ENCODE measurements around the gene KCNK18. TPM values are rescaled to one million over a fixed set of nuclear protein-coding genes. Genes with fewer than 3 reads are reported as not detected.

KCNK18 gene
- total RNA-seq, 1 experiment from 2014 or later: not detected

GRCh38 chr10:117218654-117219053 is 21.4 kb downstream of the KCNK18 start:
- Histone ChIP-seq H2BK15ac (ENCODE audit: low read depth, low read length) (no peak overlapping the region), H3K14ac (ENCODE audit: insufficient read depth, low read length) (no peak overlapping the region), H4K5ac (ENCODE audit: insufficient read length, low read depth, low read length) (no peak overlapping the region), H4K20me1 (ENCODE audit: control insufficient read depth, insufficient read depth, insufficient read length) (no peaks in the 10 kb centered on the region), H3K9ac (ENCODE audit: extremely low read depth, insufficient read length, low read length) (no peak overlapping the region), H3K27ac (ENCODE audit: insufficient read length, low read depth, low read length) (no peak overlapping the region), H3K4me1 (ENCODE audit: insufficient read depth, low read length) (no peaks in the 10 kb centered on the region; the same call in 1 of the 2 replicates), H3K9me3 (ENCODE audit: control insufficient read depth, low read depth, low read length) (no peaks in the 10 kb centered on the region), H2BK20ac (ENCODE audit: low read depth, low read length, poor library complexity, severe bottlenecking) (no peak overlapping the region), H3K79me2 (ENCODE audit: insufficient read depth, low read length) (no peaks in the 10 kb centered on the region), H2BK12ac (ENCODE audit: insufficient read length, low read depth, low read length) (no peak overlapping the region), H3K18ac (ENCODE audit: insufficient read length, low read depth, low read length) (no peak overlapping the region), H3K4ac (ENCODE audit: low read depth, low read length) (no peak overlapping the region), H3K23me2 (ENCODE audit: insufficient read length, low read depth, low read length, poor library complexity, severe bottlenecking) (peaks cover 7% of the 10 kb centered on the region), H3K23ac (ENCODE audit: insufficient read length, low read depth, low read length) (no peak overlapping the region), H2AK5ac (ENCODE audit: insufficient read length, low read length) (no peak overlapping the region), H3T11ph (ENCODE audit: low read length) (no peak overlapping the region), H2BK120ac (ENCODE audit: low read depth, low read length, poor library complexity, severe bottlenecking) (no peak overlapping the region), H4K91ac (ENCODE audit: insufficient read length, low read depth, low read length) (no peak overlapping the region), H2AFZ (ENCODE audit: low read length) (no peak overlapping the region), H3K79me1 (ENCODE audit: insufficient read depth, low read depth, low read length, poor library complexity, severe bottlenecking) (no peaks in the 10 kb centered on the region), H3K4me2 (ENCODE audit: insufficient read depth, insufficient read length, low read length) (no peak overlapping the region), H3K27me3 (ENCODE audit: insufficient read depth, low read length) (peaks cover 12% of the 10 kb centered on the region; the same call in 1 of the 2 replicates), H4K8ac (replicated peaks; ENCODE audit: insufficient read length, low read depth, low read length) (no peak overlapping the region), H2BK5ac (ENCODE audit: insufficient read length, low read length) (no peak overlapping the region), H3K56ac (ENCODE audit: insufficient read length, low read depth, low read length) (no peak overlapping the region)
- H3K4me3 Mint-ChIP-seq: no peak overlapping the region
- H3K9me3 Mint-ChIP-seq: no peaks in the 10 kb centered on the region
- peaks cover 18 to 34% of the 10 kb centered on the region in 2 experiments for H3K4me1 Mint-ChIP-seq
- peak; percentile 50 for DNase-seq
- no CpG with 5 or more reads among the region's 8 CpGs for WGBS (ENCODE audit: extremely low coverage, insufficient read length, low lambda C conversion rate)
- no peaks in the 10 kb centered on the region for H3K36me3 Mint-ChIP-seq (ENCODE audit: insufficient read depth in 1 of 3, low read depth in 3 of 3)
- no peak for TF ChIP-seq CTCF (conservative IDR thresholded peaks at IDR 0.05)
- H3K27ac Mint-ChIP-seq: no peak overlapping the region
- peaks cover 63% of the 10 kb centered on the region for H3K27me3 Mint-ChIP-seq (ENCODE audit: low read depth)

Data from H9 (cell line).